RWPE2 (cell line): ENCODE data around the gene KRTAP10-4.

Source experiments
- ATAC-seq: fragments of 200-7000 bp; cut with Tn5 transposase; 3 replicates; pipeline ENCODE4 v1.9.1; 2021; ENCODE audit warnings: low read depth
- DNase-seq: peaks from one replicate; pipeline ENCODE4 v3.0.0-alpha.2; 2020; ENCODE audit warnings: low spot score
- H3K27ac ChIP-seq: fragments of 450-650 bp; 2 replicates; pipeline ENCODE4 v1.5.1; 2017; ENCODE audit warnings: mild to moderate bottlenecking; ENCODE audit not compliant: poor library complexity, severe bottlenecking
- H3K27me3 ChIP-seq: fragments of 250-450 bp; sonication (Bioruptor Pico); 2 replicates; pipeline ENCODE4 v1.5.1; 2021; ENCODE audit warnings: mild to moderate bottlenecking, moderate library complexity; ENCODE audit not compliant: insufficient read depth, poor library complexity, severe bottlenecking
- H3K36me3 ChIP-seq: fragments of 250-450 bp; sonication (Bioruptor Pico); 2 replicates; pipeline ENCODE4 v1.5.1; 2020; ENCODE audit warnings: low read depth, mild to moderate bottlenecking, moderate library complexity
- H3K4me1 ChIP-seq: fragments of 250-450 bp; sonication (Bioruptor Pico); 2 replicates; pipeline ENCODE4 v1.5.1; 2021; ENCODE audit warnings: mild to moderate bottlenecking, moderate library complexity; ENCODE audit not compliant: insufficient read depth, poor library complexity, severe bottlenecking
- H3K4me3 ChIP-seq: fragments of 250-450 bp; sonication (Bioruptor Pico); 2 replicates; pipeline ENCODE4 v1.5.1; 2021; ENCODE audit warnings: mild to moderate bottlenecking, moderate library complexity; ENCODE audit not compliant: severe bottlenecking
- H3K9me3 ChIP-seq: fragments of 250-450 bp; sonication (Bioruptor Pico); 2 replicates; pipeline ENCODE4 v1.5.1; 2021; ENCODE audit warnings: mild to moderate bottlenecking, moderate library complexity; ENCODE audit not compliant: severe bottlenecking
- CTCF ChIP-seq: fragments of 450-650 bp; IDR thresholded peaks from one replicate; pipeline ENCODE4 v1.5.1; 2017; ENCODE audit warnings: mild to moderate bottlenecking, moderate library complexity; ENCODE audit not compliant: poor library complexity, severe bottlenecking

The KRTAP10-4 gene

GRCh38 chr21:44571844-44572782, 1.4 kb upstream of the KRTAP10-4 start:
- no peaks in the 10 kb centered on the region for H3K27me3 ChIP-seq
- H3K9me3 ChIP-seq, result peaks cover 2% of the 10 kb centered on the region
- no peak for TF ChIP-seq CTCF
- H3K27ac ChIP-seq, result no peak overlapping the region
- DNase-seq, result no peak
- no peaks in the 10 kb centered on the region for H3K36me3 ChIP-seq
- no peaks in the 10 kb centered on the region for H3K4me1 ChIP-seq
- no peak overlapping the region for H3K4me3 ChIP-seq
- no peak for ATAC-seq

- ATAC-seq, result no peak
- Histone ChIP-seq H3K4me3 (no peak overlapping the region), H3K9me3 (peaks cover 2% of the 10 kb centered on the region), H3K27ac (no peak overlapping the region), H3K4me1 (no peaks in the 10 kb centered on the region), H3K36me3 (no peaks in the 10 kb centered on the region), H3K27me3 (no peaks in the 10 kb centered on the region)
- no peak for DNase-seq
- TF ChIP-seq CTCF, result no peak
Observed at GRCh38 chr21:44572959-44573583, 458 bp upstream of the KRTAP10-4 start.

- no peaks in the 10 kb centered on the region for H3K36me3 ChIP-seq
- DNase-seq (no peak), ATAC-seq (no peak)
- H3K27ac ChIP-seq, result no peak overlapping the region
- TF ChIP-seq CTCF, result no peak
- H3K9me3 ChIP-seq, result peaks cover 2% of the 10 kb centered on the region
- H3K27me3 ChIP-seq, result no peaks in the 10 kb centered on the region
- H3K4me1 ChIP-seq, result no peaks in the 10 kb centered on the region
- H3K4me3 ChIP-seq, result no peak overlapping the region
Observed at GRCh38 chr21:44574457-44575306, 1.2 kb downstream of the KRTAP10-4 start.

GRCh38 chr21:44575307-44576024, 1.9 kb downstream of the KRTAP10-4 start:
- Histone ChIP-seq H3K36me3 (no peaks in the 10 kb centered on the region), H3K4me3 (no peak overlapping the region), H3K27me3 (no peaks in the 10 kb centered on the region), H3K27ac (no peak overlapping the region), H3K4me1 (no peaks in the 10 kb centered on the region), H3K9me3 (peaks cover 2% of the 10 kb centered on the region)
- DNase-seq (no peak), ATAC-seq (no peak)
- no peak for TF ChIP-seq CTCF
